GM19463 (cell line): ENCODE measurements around the gene UNC5CL.
"Not testable (repeated sequence)": the region's sequence is repeated elsewhere in the genome, so short reads cannot be mapped to it uniquely, and the experiment has no call there.

Experiments used
- ATAC-seq: cut with Tn5 transposase; IDR thresholded peaks from one replicate; pipeline ENCODE4 v1.9.1; 2021; ENCODE audit warnings: mild to moderate bottlenecking, moderate library complexity; ENCODE audit not compliant: unreplicated experiment

UNC5CL gene

DNA sequence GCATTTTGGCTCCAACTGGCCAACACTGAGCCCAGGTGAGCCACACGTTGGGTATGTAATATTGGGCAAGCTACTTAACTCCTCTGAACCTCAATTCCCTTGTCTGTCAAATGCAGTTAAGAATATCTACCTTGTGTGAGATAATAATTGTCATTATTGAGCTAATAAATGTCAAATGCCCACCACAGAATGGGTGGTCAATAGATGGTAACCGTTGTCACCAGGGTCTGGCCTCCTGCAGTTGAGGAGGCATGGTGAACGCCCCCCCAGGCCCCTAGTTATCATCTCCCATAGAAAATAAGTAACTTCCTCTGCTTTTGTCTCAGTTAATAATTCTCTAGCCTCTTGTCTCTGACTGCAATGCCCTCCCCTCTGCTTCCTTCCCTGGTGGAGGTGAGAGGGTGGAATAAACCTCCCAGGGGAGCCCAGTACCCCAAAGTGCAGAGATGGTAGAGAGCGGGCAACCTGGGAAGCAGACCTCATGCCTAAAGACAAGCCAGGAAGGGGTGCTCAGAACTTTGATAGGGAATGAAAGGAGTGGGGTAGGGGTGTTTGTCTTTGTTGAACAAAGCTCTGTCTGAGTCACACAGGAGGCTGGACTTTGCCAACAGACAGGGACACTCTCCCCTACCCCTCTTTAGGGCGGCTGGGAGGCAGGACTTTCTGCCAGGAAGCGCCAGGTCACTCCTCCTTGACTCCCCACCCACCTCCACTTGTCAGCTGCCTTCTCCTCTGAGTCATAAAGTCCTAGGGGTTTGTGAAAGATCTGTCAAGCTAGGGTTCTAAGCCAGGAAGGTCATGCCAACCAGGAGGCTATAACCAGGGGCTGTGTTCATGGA lies 1.3 kb upstream of the UNC5CL start:
- peak; percentile 69 for ATAC-seq

DNA sequence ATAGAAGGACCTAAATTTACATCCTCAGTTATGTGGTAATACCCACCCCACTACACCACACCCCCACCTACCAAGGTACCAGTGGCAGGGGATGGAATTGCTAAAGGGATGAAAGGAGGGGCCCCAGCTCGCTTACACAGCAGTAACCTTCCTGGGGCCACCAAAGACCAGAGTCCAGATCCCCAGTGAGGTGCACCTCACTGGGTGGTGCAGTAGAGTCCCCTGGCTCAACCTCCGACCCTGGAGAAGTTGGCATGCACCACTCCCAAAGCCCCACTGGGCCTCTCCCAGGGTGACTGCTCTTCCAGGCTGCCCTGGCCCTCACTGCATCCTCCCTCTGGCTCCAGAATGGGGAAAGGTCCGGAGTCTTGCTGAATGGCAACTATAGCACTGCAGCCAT lies 816 bp downstream of the UNC5CL start:
- ATAC-seq: no peak

DNA sequence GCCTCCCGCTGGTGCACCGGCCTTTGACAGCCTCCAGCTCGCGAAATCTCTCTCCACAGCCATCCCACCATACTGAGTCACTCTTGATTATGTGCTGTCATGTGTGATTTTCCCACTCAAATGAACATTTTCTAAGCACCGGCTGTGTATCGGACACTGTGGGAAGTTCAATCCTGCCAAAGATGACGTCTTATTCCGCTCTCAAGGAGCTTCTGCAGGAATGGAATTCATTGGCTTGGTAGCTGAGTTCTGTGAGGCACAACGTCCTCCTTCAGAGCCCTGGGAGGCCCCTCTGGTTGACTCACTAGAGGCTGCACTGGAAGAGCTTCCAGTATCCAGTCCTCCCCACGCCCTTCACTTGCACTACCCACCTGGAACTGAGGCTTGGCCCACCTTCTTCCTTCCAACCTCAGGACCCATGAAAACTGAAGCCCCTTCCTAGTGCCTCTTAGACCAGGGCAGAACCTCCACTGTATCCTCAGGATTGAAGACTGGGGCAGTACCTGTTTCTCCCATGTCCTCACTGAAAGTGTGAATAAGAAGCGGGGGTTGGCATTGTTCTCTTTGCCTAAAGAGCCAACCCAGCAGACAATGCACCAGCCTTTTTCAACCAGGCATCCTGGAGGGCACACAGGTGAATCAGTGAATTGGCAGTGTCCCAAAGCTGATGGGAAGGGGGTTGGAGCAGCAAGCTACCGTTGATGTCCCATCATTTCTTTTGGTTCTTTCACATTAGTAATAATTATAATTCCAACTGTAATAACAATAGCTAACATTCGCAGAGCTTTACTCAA lies 1.7 kb downstream of the UNC5CL start:
- no peak for ATAC-seq

DNA sequence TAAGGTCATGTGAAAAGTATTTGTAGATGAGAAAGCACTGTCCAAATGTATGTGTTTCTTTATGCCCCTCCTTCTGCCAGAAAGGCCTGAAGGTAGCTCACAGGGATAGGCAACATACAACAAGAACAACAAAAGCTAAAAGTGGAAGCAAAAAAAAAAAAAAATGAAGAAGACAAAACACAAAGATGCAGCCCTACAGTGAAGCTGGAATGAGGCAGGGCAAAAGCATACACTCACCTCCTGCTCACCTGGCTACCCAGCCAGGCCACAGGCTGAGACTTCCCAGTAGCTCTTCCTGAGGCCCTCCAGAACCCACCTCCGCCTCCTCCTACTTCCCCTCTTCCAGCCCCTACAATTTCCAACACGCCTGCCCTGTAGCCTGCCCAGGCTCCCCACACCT lies 2.4 kb downstream of the UNC5CL start:
- ATAC-seq: no peak

DNA sequence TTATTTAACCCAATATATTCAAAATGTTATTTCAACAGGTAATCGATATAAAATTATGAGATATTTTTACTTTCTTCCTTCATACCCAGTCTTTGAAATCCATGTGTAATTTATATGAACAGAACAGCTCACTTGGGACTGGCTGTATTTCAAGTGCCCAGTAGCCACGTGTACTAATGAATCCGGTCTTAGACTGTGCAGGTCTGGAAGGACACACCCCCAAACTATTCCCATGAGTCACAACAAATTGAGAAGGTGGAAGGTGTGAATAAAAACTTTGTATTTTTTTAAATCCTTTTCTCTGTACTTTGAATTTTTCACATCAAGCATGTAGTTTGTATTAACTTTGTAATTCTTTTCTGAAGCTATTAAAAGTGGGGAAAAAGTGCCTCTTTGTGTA lies 2.8 kb downstream of the UNC5CL start:
- ATAC-seq: no peak

DNA sequence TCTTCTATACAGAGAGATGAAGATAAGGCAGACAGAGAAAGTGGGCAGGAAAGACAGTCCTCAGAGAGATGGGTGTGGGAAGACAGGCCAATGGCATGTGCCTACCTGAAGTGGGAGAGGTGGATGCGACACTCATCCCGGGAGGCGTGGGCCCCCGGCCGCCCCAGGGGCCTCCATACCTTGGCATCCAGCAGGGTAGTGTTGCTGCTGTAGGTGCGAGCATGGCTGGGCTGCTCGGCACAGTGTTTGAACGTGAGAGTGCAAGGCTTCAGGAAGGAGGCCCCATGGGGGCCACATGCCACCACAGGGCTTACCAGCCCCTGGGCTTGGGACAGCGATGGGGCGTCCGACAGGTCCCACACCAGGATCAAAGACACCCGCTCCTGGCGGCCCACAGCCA lies 5.2 kb downstream of the UNC5CL start:
- ATAC-seq: no peak

DNA sequence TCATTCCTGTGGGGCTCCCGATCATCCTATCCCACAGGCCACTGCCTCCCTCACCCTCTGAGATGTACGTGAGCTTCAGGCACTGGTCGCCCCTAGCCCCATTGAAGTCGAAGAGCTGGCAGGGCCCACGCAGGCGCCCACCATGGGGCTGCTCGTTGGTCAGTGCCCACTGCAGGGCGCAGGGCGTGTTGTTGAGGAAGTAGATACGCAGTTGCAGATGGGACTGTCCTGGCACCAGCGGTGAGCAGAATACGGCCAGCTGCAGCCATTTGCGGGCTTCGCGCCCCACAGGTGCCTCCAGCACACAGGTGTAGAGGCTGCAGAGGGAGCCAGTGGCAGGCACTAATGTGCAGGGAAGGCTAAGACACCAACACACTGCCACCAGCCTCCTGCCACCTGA lies 6.2 kb downstream of the UNC5CL start:
- ATAC-seq: no peak

DNA sequence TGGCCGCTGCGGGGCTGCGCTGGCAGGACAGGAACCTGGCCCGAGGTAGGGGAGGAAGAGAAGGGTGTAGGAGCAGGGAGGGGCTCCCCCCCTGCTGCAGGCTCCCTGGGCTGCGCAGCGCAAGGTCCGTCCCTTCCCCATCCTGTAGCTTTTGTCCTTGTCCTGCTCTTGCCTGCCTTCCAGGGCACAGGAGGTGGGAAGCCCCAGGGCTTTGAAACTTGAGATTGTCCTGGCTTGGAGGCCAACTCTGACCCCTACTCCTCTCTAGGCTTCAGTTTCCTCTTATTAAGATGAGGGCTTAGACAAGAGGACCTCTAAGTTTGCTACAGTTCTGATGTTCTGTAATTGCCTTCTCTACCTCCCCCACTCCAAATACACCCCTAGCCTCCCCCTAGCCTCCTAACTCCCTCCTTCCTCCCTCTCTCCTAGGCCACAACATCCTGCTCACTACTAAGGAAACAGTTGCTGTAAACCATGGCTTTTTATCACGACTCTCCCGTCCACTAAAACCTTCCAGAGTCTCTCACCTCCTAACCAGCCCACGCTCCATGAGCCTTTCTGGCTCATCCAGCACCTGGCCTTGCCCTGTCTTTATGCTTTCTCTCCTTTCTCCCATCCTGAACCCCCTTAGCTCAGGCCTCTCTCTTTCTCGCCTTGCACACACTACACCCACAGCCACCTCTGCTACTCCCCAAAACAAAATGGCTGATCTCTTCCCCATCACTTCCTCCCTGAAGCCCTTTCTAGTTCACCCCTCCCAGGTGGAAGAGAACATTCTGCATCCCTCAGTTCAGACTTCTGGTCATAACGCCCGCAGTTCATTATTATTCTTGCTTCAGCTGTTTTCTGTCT lies 10.2 kb downstream of the UNC5CL start:
- ATAC-seq: no peak

DNA sequence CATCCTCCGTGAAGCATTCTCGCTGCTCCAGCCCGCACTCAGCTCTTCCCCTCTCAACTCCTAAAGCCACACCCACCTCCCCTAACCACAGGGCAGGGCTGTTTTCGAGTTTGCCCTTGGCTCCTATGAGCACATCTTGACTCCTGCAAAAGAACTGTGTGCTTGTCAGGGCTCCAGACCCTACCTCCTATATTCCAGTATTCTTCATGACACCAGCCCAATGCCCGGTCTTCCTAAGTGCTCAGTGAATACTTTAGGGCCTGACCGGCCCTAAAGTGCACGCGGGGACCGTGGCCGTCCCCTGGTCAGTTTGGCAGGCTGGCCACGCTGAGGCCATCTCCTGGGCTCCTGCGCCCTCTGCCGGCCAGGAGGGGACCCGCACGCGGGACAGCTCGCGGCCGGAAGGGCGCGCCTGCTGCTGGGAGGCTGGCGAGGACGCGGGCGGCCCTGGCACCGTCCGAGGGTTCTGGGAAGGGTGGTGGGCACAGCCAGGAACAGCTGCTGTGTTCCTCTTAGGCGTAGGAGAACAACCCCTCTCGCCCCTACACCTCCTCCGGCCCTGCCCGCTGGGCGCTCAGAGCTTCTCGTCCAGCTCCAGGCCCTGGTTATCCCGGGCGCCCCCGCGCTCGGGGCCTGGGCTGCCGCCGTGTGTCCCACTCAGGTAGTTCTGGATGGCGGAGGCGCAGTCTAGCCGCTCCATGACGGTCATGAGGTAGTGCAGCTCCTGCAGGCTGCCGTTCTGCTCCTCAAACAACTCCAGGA lies 11.0 kb downstream of the UNC5CL start:
- ATAC-seq: peak; percentile 94

DNA sequence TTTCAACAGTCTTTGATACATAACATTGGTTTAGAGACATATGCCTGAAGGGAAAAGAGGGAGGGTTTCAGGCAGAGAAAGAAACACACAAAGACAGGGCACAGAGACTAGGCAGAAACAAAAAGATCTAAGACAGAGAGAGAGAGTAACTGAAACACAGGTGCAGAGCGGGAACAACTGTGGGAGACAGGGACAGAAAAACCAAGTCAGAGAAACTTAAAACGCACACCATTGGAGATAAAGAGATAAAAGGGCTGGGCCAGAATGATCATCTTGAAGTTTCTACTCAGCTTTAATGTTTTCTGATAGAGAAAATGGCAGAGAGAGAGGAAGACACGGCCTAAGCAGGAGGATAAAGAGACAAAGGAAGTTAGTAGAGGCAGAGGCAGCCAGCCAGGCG lies 11.8 kb downstream of the UNC5CL start:
- ATAC-seq: no peak

DNA sequence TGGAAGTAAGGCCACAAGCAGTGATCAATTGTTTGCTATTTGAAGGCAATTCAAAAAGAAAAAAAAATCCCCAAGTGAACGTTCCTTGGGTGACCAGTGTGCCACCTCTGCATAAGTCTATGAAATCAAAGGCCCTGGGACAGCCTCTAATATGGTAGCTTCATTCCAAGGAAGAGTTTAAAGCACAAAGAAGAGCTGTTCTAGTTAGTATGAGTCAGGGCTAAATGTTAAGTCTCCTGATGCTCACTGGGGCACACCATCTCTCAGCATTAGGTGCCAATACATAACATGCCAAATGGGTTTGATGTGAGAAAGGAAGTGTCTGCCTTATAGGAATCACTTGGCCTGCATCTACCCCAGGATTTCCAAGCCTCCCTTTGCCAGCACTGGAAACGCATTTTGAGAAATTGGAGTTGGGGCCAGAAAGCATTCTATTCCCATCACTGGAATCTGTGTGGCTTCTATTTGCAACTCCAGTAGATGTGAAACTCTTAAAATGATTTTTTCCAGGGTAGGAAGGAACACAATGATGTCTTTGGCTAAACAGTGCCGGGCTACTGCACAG lies 13.0 kb downstream of the UNC5CL start:
- ATAC-seq: no peak

DNA sequence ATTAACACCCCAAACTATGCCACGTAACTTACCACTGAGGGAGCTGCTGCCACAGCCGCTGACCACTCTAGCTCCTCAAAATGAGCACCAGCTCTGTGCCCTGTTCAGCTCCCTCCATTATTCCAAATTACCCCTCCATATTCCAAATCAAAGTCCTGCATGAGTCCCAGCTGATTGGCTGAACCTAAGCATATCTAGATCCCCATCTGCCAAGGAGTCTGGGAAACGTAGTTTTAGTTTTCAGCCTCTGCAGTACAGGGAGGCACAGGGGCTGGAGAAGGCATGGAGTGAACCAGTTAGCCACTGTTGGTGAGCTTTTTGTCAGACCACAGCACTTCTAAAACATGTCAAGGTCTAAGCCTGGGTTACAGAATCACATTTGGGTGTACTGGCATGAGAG lies 15.9 kb downstream of the UNC5CL start:
- ATAC-seq: no peak

DNA sequence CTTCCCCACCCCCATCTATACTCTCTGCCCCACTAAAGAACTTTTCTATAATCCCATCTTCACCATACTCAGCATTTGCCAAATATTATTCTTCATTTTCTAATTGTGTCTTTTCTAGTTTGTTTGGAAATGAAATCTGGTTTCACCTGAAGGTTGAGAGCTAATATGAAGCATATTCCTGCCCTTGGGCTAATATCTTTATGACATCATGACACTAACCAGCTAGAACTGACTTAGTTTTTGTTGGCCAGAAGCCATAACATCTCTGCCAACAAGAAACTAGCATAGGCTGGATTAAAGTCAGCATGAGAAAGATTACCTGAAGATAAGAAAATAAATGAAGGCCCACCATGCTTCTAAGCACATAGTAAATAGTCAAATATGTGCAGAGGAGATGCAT lies 16.7 kb downstream of the UNC5CL start:
- ATAC-seq: no peak

DNA sequence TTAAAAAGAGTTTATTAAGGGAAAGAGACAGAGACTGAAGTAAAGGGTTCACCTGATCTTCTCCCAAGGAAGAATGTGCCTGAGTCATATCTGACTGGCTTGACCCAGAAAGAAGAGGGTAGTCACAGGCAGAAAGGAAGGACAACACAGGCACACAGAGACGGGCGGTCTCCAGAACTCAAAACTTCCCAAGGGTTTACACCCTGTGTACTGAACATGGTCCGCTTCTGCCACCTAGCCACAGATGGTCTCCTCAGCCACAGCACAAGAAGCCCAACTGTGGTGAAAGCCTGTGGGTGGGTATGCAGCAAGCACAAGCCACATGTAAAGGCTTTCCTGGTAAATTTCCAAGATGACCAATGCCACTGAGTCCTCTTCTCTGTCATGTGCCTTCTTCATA lies 17.2 kb downstream of the UNC5CL start:
- no peak for ATAC-seq

DNA sequence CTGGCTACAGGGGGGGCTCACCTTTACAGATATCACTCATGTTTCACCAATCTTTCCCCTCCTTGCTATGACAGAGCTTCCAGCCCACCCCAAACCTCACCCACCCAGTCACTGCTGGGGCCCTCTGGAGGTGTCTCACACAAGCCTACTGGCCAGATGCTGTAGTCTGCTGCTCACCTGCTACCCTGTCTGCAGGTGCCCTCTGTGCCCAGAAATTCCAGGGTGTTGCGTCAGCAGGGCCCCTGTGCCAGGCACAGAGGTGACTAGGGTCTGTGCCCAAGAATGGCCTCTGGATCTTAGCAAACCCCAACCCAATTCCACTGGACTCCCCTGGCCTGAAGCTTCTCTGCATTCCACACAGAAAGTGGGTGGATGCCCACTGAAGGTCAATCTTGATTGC lies 21.4 kb downstream of the UNC5CL start:
- ATAC-seq: no peak

DNA sequence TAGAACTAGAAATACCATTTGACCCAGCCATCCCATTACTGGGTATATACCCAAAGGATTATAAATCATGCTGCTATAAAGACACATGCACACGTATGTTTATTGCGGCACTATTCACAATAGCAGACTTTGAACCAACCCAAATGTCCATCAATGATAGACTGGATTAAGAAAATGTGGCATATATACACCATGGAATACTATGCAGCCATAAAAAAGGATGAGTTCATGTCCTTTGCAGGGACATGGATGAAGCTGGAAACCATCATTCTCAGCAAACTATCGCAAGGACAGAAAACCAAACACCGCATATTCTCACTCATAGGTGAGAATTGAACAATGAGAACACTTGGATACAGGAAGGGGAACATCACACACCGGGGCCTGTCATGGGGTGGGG lies 23.2 kb downstream of the UNC5CL start:
- not testable (repeated sequence) for ATAC-seq

DNA sequence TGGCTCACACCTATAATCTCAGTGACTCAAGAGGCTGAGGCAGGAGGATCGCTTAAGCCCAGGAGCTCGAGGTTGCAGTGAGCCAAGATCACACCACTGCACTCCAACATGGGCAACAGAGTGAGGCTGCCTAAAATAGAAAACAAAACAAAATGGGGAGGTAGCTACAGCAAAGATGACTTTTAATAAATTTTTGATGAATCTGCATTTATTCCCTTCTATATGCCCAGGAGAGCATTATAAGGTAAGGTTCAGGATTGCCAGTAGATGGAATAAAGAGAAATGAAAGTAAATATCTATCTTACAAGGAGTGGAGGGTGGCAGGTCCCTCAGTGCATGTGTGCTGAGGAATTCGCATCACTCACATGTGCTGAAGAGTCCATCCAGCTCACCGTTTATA lies 24.2 kb downstream of the UNC5CL start:
- ATAC-seq: no peak

DNA sequence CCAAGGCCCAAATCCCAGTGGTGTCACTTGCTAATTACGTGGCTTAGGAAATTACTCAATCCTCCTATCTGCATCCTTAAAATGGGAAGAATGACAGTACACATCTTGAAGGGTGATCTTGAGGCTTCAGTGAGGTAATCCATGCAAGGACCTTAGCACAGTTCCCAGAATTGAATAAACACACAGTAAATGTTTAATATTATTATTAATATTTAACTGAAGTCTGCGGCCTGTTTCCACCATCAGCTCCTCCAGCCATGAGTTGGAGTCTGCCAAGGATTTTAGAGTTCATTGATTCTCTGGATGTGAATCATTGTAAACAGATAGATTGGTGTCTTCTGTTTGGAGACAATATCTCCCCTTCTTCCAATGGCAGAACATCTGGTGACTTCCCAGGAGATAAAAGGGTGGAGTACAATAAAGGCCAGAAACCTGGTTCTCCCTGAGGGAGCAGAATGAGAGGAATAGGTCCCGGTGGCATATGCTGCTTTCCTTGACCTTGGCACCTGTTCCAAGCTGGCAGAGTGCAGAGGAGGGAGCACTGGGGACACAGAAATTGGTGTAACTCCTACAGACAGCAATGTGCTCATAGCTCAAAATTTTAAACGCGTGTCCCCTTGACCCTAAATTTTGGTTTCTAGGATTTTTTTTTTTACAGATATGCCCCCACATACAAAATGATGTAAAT lies 25.4 kb downstream of the UNC5CL start:
- ATAC-seq: no peak

DNA sequence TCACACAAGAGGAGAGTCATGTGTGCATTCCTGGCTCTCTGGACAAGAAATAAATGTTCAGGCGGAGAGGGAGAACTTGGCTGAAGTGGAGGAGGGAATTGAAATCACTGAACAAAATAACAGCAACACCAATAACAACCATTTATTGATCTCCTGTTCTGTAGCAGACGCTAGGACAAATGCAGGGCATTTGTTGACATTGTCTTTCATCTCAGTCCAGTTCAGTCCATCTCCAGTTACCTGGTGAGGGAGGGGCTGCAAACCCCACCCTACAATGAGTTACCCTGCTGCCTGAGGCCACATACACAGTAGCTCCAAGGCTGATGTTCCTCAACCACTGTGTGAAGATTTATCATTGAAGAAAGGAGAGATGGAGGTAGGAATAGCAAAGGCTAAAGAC lies 27.3 kb downstream of the UNC5CL start:
- no peak for ATAC-seq

DNA sequence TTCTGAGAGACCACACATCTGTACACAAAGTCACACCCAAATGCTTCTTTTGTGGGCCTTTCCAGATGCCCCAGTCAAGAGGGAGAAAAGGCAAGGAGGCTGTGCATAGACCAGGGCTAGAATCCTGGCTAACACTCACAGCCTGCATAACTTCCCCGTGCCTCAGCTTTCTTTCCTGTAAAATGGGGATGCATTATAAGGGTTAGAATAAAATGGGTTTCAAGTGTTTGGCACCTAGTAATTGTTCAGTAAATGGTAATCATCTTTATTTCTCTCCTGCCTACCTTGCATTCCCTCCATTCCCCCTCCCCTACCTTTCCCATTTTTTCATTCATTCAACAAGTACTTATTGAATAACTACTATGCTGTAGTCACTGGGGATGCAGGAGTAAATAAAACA lies 29.4 kb downstream of the UNC5CL start:
- ATAC-seq: no peak
